Measurements from ENCODE around the gene KNDC1. TPM values are rescaled to one million over a fixed set of nuclear protein-coding genes. Genes with fewer than 3 reads are reported as not detected.
"Not testable (repeated sequence)": the region's sequence is repeated elsewhere in the genome, so short reads cannot be mapped to it uniquely, and the experiment has no call there.

KNDC1 gene
- total RNA-seq, 2 donors from 2014 or later: 0.19 to 0.26 TPM

DNA sequence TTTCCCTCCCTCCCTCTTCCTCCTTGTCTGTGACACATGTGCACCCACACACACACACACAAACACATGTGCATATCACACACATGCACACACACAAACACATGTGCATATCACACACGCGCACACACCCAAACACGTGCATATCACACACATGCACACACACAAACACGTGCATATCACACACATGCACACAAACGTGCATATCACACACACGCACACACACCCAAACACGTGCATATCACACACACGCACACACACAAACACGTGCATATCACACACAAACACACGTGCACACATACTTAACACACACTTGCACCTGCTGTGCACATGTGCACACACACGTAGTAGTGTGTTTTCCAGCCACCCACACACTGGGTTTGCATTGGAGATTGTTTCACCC, 29.4 kb upstream of the KNDC1 start:
- Mint-ChIP-seq H3K9me3 (no peaks in the 10 kb centered on the region), H3K4me1 (no peaks in the 10 kb centered on the region), H3K27me3 (no peaks in the 10 kb centered on the region), H3K36me3 (ENCODE audit: low read depth) (no peaks in the 10 kb centered on the region), H3K27ac (no peak overlapping the region), H3K4me3 (no peak overlapping the region)
- ATAC-seq (replicated peaks): no peak

DNA sequence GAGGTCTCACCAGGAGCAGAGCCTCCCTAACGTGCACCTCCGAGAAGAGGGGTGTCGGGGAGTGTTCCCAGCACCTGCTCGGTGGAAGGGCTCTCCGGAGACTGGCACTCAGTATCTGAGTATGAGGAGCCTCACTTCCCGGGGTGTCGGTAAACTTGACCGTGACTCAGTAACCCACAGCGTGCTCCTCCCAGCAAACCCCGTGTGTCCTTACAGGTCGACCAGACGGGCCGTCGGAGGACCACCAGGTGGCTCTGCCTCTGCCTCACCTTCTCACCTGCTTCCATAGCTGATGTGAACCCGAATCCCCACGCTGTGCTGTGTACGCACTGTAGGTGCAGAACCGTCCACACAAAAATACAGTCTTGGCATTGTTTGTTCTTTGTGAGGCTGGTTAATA, 29.0 kb upstream of the KNDC1 start:
- no peak overlapping the region for H3K4me3 Mint-ChIP-seq
- H3K4me1 Mint-ChIP-seq: no peaks in the 10 kb centered on the region
- ATAC-seq (replicated peaks): no peak
- H3K36me3 Mint-ChIP-seq (ENCODE audit: low read depth): no peaks in the 10 kb centered on the region
- no peaks in the 10 kb centered on the region for H3K27me3 Mint-ChIP-seq
- no peak overlapping the region for H3K27ac Mint-ChIP-seq
- H3K9me3 Mint-ChIP-seq: no peaks in the 10 kb centered on the region

- H3K4me1 Mint-ChIP-seq: no peaks in the 10 kb centered on the region
- no peaks in the 10 kb centered on the region for H3K36me3 Mint-ChIP-seq (ENCODE audit: low read depth)
- ATAC-seq (replicated peaks): no peak
- no peak overlapping the region for H3K4me3 Mint-ChIP-seq
- H3K9me3 Mint-ChIP-seq: no peaks in the 10 kb centered on the region
- no peak overlapping the region for H3K27ac Mint-ChIP-seq
- H3K27me3 Mint-ChIP-seq: no peaks in the 10 kb centered on the region
Measured at GRCh38 chr10:133131734-133132472, 28.1 kb upstream of the KNDC1 start.

DNA sequence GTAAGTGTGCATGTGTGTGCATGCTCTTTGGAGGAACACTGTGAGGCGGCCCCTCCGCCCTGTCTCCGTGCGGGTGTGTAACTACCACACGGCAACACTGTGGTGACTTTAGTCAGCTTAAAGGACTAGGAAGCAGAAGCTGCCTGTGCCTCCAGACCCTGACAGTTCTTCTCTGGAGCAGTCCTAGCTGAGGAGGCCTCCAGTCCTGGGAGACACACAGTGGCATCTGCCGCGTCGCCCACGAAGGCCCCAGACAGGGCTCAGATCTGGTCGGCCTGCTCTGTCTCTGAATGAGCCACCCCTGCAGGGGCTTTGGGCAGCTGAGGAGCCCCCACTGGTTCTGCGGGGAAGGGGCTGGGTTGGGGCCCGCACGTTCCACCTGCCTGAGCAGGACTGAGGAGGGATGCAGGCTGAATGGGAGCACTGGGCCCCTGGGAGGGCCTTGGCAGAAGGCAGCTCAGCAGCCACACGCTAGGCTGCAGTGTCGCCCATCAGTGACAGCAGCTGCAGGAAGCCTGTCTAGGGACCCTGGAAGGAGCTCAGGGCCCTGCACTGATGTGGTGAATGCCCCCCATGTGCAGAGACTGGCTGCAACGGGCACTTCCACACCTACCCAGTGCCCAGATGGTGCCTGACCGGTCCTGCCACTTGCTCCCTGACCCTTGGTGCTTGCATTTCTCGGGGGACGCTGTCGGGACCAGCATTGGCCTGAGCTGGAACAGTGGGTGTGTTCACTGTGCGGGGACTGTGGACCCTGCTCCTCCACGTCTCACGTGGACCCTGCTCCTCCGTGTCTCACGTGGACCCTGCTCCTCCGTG, 27.3 kb upstream of the KNDC1 start:
- H3K27ac Mint-ChIP-seq: no peak overlapping the region
- no peak for ATAC-seq (replicated peaks)
- no peaks in the 10 kb centered on the region for H3K4me1 Mint-ChIP-seq
- H3K27me3 Mint-ChIP-seq: no peaks in the 10 kb centered on the region
- H3K4me3 Mint-ChIP-seq: no peak overlapping the region
- no peaks in the 10 kb centered on the region for H3K36me3 Mint-ChIP-seq (ENCODE audit: low read depth)
- no peaks in the 10 kb centered on the region for H3K9me3 Mint-ChIP-seq

DNA sequence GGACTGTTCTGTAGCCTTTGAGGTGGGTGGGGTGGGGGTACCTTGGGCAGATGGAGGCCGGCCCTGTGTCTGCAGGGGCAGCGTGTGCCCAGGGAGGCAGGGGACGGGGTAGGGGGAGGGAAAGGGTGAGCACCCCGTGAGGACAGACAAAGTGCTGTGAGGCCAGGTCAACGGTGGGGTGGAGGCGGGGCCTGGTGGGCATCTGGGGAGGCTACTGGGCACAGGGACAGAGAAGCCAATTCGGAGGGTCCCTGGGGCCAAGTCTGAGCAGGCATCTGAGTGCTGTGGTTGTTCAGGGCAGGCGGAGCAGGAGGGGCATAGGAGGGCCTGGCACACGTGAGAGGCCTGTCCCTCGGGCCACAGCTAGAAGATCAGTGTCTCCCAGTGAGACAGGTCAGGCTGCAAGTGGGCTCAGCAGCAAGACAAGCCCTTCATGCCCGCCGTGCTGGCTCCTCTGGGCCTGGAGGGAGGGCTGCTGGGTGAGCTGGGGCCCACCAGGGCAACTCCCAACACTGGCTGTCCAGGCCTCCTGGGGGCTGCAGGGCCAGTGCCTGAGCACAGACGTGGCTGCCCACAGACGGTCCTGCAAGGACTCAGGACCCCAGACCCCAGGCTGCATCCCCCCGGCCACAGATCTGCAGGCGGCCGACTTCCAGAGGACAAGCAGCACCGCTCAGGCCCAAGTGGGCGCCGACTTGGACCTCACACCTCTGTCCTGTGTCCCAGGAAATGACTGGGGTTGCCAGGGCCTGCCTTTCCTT, 26.4 kb upstream of the KNDC1 start:
- Mint-ChIP-seq H3K36me3 (ENCODE audit: low read depth) (no peaks in the 10 kb centered on the region), H3K4me1 (no peaks in the 10 kb centered on the region), H3K27ac (no peak overlapping the region), H3K9me3 (no peaks in the 10 kb centered on the region), H3K27me3 (no peaks in the 10 kb centered on the region), H3K4me3 (no peak overlapping the region)
- no peak for ATAC-seq (replicated peaks)

DNA sequence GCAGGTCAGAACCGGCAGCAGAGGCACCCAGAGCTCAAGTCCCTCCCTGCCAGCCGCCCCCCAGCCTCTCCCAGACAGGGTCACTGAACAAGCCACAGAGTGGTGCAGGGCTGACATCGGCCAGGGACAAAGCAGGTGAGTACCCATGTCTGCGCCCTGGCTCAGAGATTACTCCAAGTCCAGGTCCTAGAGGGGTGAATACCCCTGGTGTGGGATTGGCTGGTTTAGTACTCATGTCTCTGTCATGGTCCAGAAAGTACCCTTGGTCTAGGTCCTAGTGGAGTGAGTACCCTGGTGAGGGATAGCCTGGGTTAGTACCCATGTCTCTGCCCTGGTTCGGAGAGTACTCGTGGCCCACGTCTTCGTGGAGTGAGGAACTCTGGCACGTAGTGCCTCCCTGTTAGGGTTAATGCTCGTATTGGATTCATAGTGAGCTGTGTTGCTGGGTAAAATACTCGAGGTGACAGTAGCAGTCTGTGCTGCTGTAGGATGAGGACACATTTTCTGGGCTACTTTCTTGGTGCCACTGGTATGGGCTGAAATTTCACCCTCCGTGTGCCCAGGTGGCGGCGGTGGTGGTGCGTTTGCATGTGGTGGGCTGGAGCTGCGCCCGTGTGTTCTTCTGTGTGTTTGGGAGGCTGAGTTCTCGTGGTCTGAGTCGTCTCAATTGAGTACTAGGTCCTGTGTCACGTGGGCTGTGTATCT, 25.5 kb upstream of the KNDC1 start:
- no peaks in the 10 kb centered on the region for H3K27me3 Mint-ChIP-seq
- no peaks in the 10 kb centered on the region for H3K9me3 Mint-ChIP-seq
- no peaks in the 10 kb centered on the region for H3K4me1 Mint-ChIP-seq
- ATAC-seq (replicated peaks): no peak
- H3K36me3 Mint-ChIP-seq (ENCODE audit: low read depth): no peaks in the 10 kb centered on the region
- H3K4me3 Mint-ChIP-seq: no peak overlapping the region
- H3K27ac Mint-ChIP-seq: no peak overlapping the region

DNA sequence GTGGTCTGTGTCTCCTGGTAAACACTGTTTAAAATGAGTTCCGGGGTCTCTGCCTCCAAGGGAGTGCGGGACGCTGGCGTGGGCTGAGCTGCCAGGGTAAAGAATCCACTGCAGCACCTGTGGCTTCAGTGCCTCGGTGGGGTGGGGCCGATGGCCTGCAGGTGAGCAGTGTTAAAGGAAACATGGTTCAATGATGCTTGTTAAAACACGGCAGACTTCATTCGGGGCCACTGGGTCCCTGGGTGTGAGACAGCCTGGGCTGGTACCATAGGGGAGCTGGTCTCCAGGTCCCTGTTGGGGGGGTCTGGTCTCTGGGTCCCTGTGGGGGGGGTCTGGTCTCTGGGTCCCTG, 24.9 kb upstream of the KNDC1 start:
- Mint-ChIP-seq H3K4me1 (no peaks in the 10 kb centered on the region), H3K9me3 (no peaks in the 10 kb centered on the region), H3K27me3 (no peaks in the 10 kb centered on the region), H3K4me3 (no peak overlapping the region), H3K27ac (no peak overlapping the region), H3K36me3 (ENCODE audit: low read depth) (no peaks in the 10 kb centered on the region)
- ATAC-seq (replicated peaks): no peak

GRCh38 chr10:133137486-133138145, 22.4 kb upstream of the KNDC1 start:
- not testable (repeated sequence) for H3K9me3 Mint-ChIP-seq; ATAC-seq (replicated peaks); H3K27me3 Mint-ChIP-seq; H3K4me3 Mint-ChIP-seq; H3K4me1 Mint-ChIP-seq; H3K36me3 Mint-ChIP-seq (ENCODE audit: low read depth); H3K27ac Mint-ChIP-seq

GRCh38 chr10:133139551-133140065, 20.4 kb upstream of the KNDC1 start:
- ATAC-seq (replicated peaks): no peak
- no peaks in the 10 kb centered on the region for H3K4me1 Mint-ChIP-seq
- no peak overlapping the region for H3K27ac Mint-ChIP-seq
- no peaks in the 10 kb centered on the region for H3K9me3 Mint-ChIP-seq
- no peaks in the 10 kb centered on the region for H3K36me3 Mint-ChIP-seq (ENCODE audit: low read depth)
- H3K4me3 Mint-ChIP-seq: no peak overlapping the region
- no peaks in the 10 kb centered on the region for H3K27me3 Mint-ChIP-seq

GRCh38 chr10:133140417-133141143, 19.4 kb upstream of the KNDC1 start:
- H3K27me3 Mint-ChIP-seq: peaks cover 5% of the 10 kb centered on the region
- H3K27ac Mint-ChIP-seq: no peak overlapping the region
- H3K36me3 Mint-ChIP-seq (ENCODE audit: low read depth): no peaks in the 10 kb centered on the region
- H3K4me1 Mint-ChIP-seq: no peaks in the 10 kb centered on the region
- H3K4me3 Mint-ChIP-seq: no peak overlapping the region
- ATAC-seq (replicated peaks): no peak
- no peaks in the 10 kb centered on the region for H3K9me3 Mint-ChIP-seq

GRCh38 chr10:133141144-133141957, 18.7 kb upstream of the KNDC1 start:
- H3K27me3 Mint-ChIP-seq: peaks cover 9% of the 10 kb centered on the region
- no peaks in the 10 kb centered on the region for H3K4me1 Mint-ChIP-seq
- H3K36me3 Mint-ChIP-seq (ENCODE audit: low read depth): no peaks in the 10 kb centered on the region
- no peak overlapping the region for H3K4me3 Mint-ChIP-seq
- H3K9me3 Mint-ChIP-seq: no peaks in the 10 kb centered on the region
- no peak overlapping the region for H3K27ac Mint-ChIP-seq
- no peak for ATAC-seq (replicated peaks)

DNA sequence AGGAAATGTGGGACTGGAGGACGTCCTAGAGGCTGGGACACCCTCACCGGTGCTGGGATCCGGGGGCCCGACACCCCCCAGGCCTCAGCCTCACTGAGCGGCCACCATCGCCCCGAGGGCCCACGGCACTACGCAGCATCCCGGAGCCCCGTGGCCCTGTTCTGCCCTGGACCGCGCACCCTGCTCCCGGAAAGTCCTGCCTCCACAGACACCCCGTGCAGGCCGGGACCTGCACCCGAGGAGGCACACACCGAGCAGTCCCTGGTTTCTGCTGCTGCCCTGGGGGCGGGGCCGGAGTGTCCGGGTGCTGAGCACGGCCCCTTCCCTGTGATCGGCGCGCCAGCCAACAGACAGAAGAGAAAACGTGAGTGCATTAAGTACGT, 18.1 kb upstream of the KNDC1 start:
- Mint-ChIP-seq H3K4me3 (no peak overlapping the region), H3K9me3 (no peaks in the 10 kb centered on the region), H3K4me1 (no peaks in the 10 kb centered on the region), H3K27ac (no peak overlapping the region), H3K27me3 (peaks cover 15% of the 10 kb centered on the region), H3K36me3 (ENCODE audit: low read depth) (no peaks in the 10 kb centered on the region)
- no peak for ATAC-seq (replicated peaks)

Measured in activated T-helper 17 cell treated with anti-CD3 and anti-CD28 coated beads, Interleukin-2, amount 50 U/mL, for 72 hours (primary cell).